Measurements from ENCODE around the gene SPANXA1.
"Not testable (repeated sequence)": the region's sequence is repeated elsewhere in the genome, so short reads cannot be mapped to it uniquely, and the experiment has no call there.

The SPANXA1 gene, protein sequence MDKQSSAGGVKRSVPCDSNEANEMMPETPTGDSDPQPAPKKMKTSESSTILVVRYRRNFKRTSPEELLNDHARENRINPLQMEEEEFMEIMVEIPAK

DNA sequence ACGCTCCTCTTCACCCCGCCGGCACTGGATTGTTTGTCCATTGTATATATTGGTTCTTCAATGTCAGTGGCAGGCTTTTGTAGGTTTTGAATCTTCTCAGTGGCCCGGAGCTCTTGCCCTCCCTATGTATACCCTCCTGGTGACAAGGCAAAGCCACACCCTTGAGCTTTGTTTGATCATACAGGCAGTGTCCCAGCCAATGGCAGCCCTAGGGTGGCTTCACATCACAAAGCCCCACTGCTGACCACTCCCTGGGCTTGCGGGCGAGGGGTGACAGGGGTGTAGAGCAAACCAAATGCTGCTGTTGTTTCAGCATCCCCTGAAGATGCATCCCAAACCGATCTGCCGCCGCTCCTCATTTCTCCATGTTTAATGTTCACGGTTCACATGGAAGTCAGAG, at the start of gene SPANXA1:
Gene SPANXA1 (minus strand): TSS at position 101 of the 400 bp plus-strand sequence. CDS start 60 bp downstream, at position 41.
- not testable (repeated sequence) for DNase-seq

- DNase-seq = no peak
Measured at GRCh38 chrX:141632124-141632523, 47.6 kb upstream of the SPANXA1 start.

- DNase-seq = no peak
Measured at GRCh38 chrX:141619336-141619735, 34.8 kb upstream of the SPANXA1 start.

GRCh38 chrX:141609111-141609510, 24.6 kb upstream of the SPANXA1 start:
- DNase-seq = no peak

- DNase-seq = not testable (repeated sequence)
Measured at GRCh38 chrX:141589408-141589807, 4.9 kb upstream of the SPANXA1 start, which contains the start of gene SPANXA2. Gene SPANXA2 (plus strand): TSS chrX:141589708. CDS start chrX:141589768, 60 bp downstream.

DNA sequence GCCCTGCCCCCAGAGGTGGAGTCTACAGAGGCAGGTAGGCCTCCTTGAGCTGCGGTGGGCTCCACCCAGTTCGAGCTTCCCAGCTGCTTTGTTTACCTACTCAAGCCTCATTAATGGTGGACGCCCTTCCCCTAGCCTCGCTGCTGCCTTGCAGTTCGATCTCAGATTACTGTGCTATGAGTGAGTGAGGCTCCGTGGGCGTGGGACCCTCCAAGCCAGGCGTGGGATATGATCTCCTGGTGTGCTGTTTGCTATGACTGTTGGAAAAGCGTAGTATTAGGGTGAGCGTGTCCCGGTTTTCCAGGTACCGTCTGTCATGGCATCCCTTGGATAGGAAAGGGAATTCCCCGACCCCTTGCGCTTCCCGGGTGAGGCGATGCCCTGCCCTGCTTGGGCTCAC, 42.0 kb downstream of the SPANXA1 start:
- DNase-seq = not testable (repeated sequence)

Data from NCI-H526 treated with DMSO at 0.1 percent for 48 hours (cell line).